ENCODE measurements around the gene SIDT2.
"Not testable (repeated sequence)": the region's sequence is repeated elsewhere in the genome, so short reads cannot be mapped to it uniquely, and the experiment has no call there.

Gene SIDT2

GRCh38 chr11:117205211-117205818 lies 26.8 kb downstream of the SIDT2 start:
- DNase-seq, result no peak

GRCh38 chr11:117206111-117206510 lies 27.6 kb downstream of the SIDT2 start:
- not testable (repeated sequence) for DNase-seq

- DNase-seq, result not testable (repeated sequence)
Measured at GRCh38 chr11:117206859-117207258, 28.3 kb downstream of the SIDT2 start.

- DNase-seq, result not testable (repeated sequence)
Measured at GRCh38 chr11:117207481-117207880, 28.9 kb downstream of the SIDT2 start.

GRCh38 chr11:117208710-117209109 lies 30.2 kb downstream of the SIDT2 start:
- DNase-seq, result not testable (repeated sequence)

- not testable (repeated sequence) for DNase-seq
Measured at GRCh38 chr11:117209351-117210125, 31.0 kb downstream of the SIDT2 start.

GRCh38 chr11:117210620-117211019 lies 32.1 kb downstream of the SIDT2 start:
- no peak for DNase-seq

- DNase-seq, result no peak
Measured at GRCh38 chr11:117212697-117213355, 34.3 kb downstream of the SIDT2 start.

GRCh38 chr11:117214404-117215110 lies 36.0 kb downstream of the SIDT2 start:
- DNase-seq, result no peak

- no peak for DNase-seq
Measured at GRCh38 chr11:117217141-117218084, 38.9 kb downstream of the SIDT2 start.

GRCh38 chr11:117218133-117218915 lies 39.8 kb downstream of the SIDT2 start:
- DNase-seq, result no peak

GRCh38 chr11:117219001-117219400 lies 40.5 kb downstream of the SIDT2 start:
- no peak for DNase-seq

GRCh38 chr11:117219455-117219854 lies 40.9 kb downstream of the SIDT2 start:
- no peak for DNase-seq

GRCh38 chr11:117219995-117220394 lies 41.5 kb downstream of the SIDT2 start:
- no peak for DNase-seq

- no peak for DNase-seq
Measured at GRCh38 chr11:117220568-117220967, 42.0 kb downstream of the SIDT2 start.

GRCh38 chr11:117220999-117221774 lies 42.6 kb downstream of the SIDT2 start:
- DNase-seq, result no peak

- DNase-seq, result no peak
Measured at GRCh38 chr11:117221775-117222517, 43.4 kb downstream of the SIDT2 start.

GRCh38 chr11:117222991-117223740 lies 44.6 kb downstream of the SIDT2 start:
- DNase-seq, result no peak

Measured in GDM1 (cell line).